ENCODE measurements around the gene ARFGAP2.

Gene ARFGAP2

GRCh38 chr11:47186700-47187695 lies 10.3 kb upstream of the ARFGAP2 start:
- no peak overlapping the region for H4K5ac ChIP-seq (ENCODE audit: low read length)

DNA sequence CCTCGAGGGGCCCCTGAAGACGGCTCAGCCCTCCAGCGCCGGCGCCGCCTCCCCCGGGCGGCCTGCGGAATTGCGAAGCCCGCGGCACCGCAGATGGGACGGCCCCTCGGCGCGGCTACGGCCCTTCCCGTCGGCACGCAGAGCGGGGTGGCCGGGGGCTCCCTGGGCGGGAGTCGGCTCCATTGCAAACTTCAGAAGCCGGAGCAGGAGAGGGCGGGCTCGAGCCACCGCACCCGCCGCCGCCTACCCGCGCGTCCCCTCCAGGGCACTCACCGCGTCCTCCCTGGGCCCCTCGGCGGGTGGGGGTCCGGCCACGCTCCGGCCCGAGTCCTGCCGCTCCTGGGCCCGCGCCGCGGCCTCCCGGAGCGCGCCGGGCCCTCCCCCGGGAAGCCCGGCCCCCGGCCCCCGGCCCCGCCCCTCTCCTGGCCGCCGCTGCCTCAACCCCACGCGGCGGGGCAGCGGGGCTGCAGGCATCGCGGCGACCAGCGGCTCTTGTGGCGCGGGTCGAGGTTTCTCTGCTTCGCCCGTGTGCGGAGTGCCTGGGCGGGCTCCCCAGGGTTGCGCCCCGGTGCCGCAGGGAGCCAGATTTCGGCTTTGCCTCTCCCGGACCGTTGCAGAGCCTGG lies 9.5 kb upstream of the ARFGAP2 start, which contains the start of gene PACSIN3:
PACSIN3 (minus strand) TSS at position 359 of the 624 bp plus-strand sequence. CDS start 3,707 bp downstream, outside the sequence.
- Histone ChIP-seq H3K79me1 (ENCODE audit: low read length) (peaks cover 6% of the 10 kb centered on the region), H3K56ac (ENCODE audit: low read length) (peak within 1 kb of the TSS; percentile 91), H3K4ac (ENCODE audit: low read depth, low read length) (peak within 1 kb of the TSS; percentile 63), H3K27ac (ENCODE audit: low read depth, low read length) (peak within 1 kb of the TSS; percentile 72), H2BK120ac (ENCODE audit: low read depth, low read length) (no peak within 1 kb of the TSS), H3K23ac (ENCODE audit: low read length) (no peak within 1 kb of the TSS), H4K8ac (ENCODE audit: low read depth, low read length) (peak within 1 kb of the TSS; percentile 76), H3K79me2 (ENCODE audit: control insufficient read depth, insufficient read depth, low read length) (peaks cover 6% of the 10 kb centered on the region), H3K4me3 (ENCODE audit: low read length) (peak within 1 kb of the TSS; percentile 50), H3K27me3 (ENCODE audit: insufficient read depth, low read length, poor library complexity) (peaks cover 3% of the 10 kb centered on the region), H3K18ac (ENCODE audit: low read length) (peak within 1 kb of the TSS; percentile 60), H2BK15ac (replicated peaks; ENCODE audit: low read depth) (no peak within 1 kb of the TSS), H2AK5ac (ENCODE audit: low read length) (no peak within 1 kb of the TSS), H3K9ac (ENCODE audit: low read length) (peak within 1 kb of the TSS; percentile 89), H3K4me1 (ENCODE audit: control insufficient read depth, low read depth, low read length) (peaks cover 3% of the 10 kb centered on the region), H4K5ac (ENCODE audit: low read length) (no peak within 1 kb of the TSS), H3K36me3 (ENCODE audit: control insufficient read depth, insufficient read depth, low read length) (no peaks in the 10 kb centered on the region), H3K4me2 (ENCODE audit: low read length) (peak within 1 kb of the TSS; percentile 97), H2BK5ac (ENCODE audit: low read length) (peak within 1 kb of the TSS; percentile 59)
- no CpG with 5 or more reads among the region's 80 CpGs for WGBS (ENCODE audit: extremely low coverage, insufficient coverage, low lambda C conversion rate)
- peak; percentile 73 for DNase-seq

More at GRCh38 chr11:47186700-47187695, 10.3 kb upstream of the ARFGAP2 start:
- peak overlapping the region; percentile 91 for H3K56ac ChIP-seq (ENCODE audit: low read length)
- H4K8ac ChIP-seq (ENCODE audit: low read depth, low read length) = no peak overlapping the region
- H3K18ac ChIP-seq (ENCODE audit: low read length) = peak overlapping the region; percentile 51
- H3K27me3 ChIP-seq (ENCODE audit: insufficient read depth, low read length, poor library complexity) = peaks cover 3% of the 10 kb centered on the region
- no peak overlapping the region for H3K23ac ChIP-seq (ENCODE audit: low read length)
- H3K79me1 ChIP-seq (ENCODE audit: low read length) = peaks cover 6% of the 10 kb centered on the region
- H2AK5ac ChIP-seq (ENCODE audit: low read length) = no peak overlapping the region
- peaks cover 6% of the 10 kb centered on the region for H3K79me2 ChIP-seq (ENCODE audit: control insufficient read depth, insufficient read depth, low read length)
- peaks cover 3% of the 10 kb centered on the region for H3K4me1 ChIP-seq (ENCODE audit: control insufficient read depth, low read depth, low read length)
- no peak overlapping the region for H2BK120ac ChIP-seq (ENCODE audit: low read depth, low read length)
- H2BK15ac ChIP-seq (replicated peaks; ENCODE audit: low read depth) = no peak overlapping the region
- H3K4me2 ChIP-seq (ENCODE audit: low read length) = peak overlapping the region; percentile 97
- H3K36me3 ChIP-seq (ENCODE audit: control insufficient read depth, insufficient read depth, low read length) = no peaks in the 10 kb centered on the region
- H3K4ac ChIP-seq (ENCODE audit: low read depth, low read length) = peak overlapping the region; percentile 63
- WGBS (ENCODE audit: extremely low coverage, insufficient coverage, low lambda C conversion rate) = no CpG with 5 or more reads among the region's 63 CpGs
- no peak overlapping the region for H2BK5ac ChIP-seq (ENCODE audit: low read length)
- peak overlapping the region; percentile 79 for H3K9ac ChIP-seq (ENCODE audit: low read length)
- peak overlapping the region; percentile 44 for H3K4me3 ChIP-seq (ENCODE audit: low read length)
- H3K27ac ChIP-seq (ENCODE audit: low read depth, low read length) = peak overlapping the region; percentile 56
- peak; percentile 78 for DNase-seq

DNA sequence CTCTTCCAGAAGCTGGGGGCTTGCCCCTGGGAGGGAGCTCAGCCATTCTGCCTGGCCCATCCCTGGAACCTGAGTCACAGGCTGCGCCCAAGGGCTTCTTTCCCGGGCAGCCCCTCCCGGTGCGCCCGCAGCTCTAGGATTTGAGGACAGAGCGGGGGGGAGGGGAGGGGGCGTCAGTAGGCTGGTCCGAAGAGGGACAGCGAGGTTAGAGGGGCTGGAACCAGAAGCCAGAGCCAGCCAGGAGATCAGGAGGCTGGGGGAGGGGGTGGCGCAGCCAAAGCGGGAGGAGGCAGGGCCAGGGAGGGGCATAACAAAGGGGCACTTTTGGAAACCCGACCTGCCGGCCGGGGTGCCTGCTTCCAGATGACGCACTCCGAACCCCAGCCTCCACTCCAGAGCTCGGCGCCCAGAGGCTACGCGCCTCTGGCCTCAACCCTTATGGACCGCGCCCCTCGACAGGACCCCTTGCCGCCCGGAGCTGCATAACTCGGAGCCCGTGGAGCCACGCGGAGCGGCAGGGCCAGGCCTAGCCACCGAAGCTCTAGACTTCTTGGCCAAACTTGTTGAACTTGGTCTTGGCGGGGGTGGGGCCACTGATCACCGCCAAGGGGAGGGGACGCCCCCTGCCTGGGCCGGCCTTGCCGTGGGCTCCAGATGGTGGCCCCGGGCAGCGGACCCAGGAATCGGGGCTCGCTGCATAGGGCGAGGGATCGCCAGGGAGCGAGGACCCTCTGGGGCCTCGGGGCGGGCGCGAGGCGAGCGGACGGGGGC lies 8.8 kb upstream of the ARFGAP2 start:
- no CpG with 5 or more reads among the region's 50 CpGs for whole genome bisulfite sequencing (ENCODE audit: extremely low coverage, insufficient coverage, low lambda C conversion rate)
- Histone ChIP-seq H3K79me2 (ENCODE audit: control insufficient read depth, insufficient read depth, low read length) (peaks cover 6% of the 10 kb centered on the region), H3K27me3 (ENCODE audit: insufficient read depth, low read length, poor library complexity) (peaks cover 3% of the 10 kb centered on the region)

GRCh38 chr11:47184711-47185304 lies 8.1 kb upstream of the ARFGAP2 start:
- H3K4ac ChIP-seq (ENCODE audit: low read depth, low read length) = peak overlapping the region; percentile 28
- peaks cover 6% of the 10 kb centered on the region for H3K79me2 ChIP-seq (ENCODE audit: control insufficient read depth, insufficient read depth, low read length)
- H4K8ac ChIP-seq (ENCODE audit: low read depth, low read length) = no peak overlapping the region
- peaks cover 3% of the 10 kb centered on the region for H3K27me3 ChIP-seq (ENCODE audit: insufficient read depth, low read length, poor library complexity)
- H2BK5ac ChIP-seq (ENCODE audit: low read length) = peak overlapping the region; percentile 74
- no peak overlapping the region for H4K5ac ChIP-seq (ENCODE audit: low read length)
- H3K27ac ChIP-seq (ENCODE audit: low read depth, low read length) = peak overlapping the region; percentile 72
- H3K36me3 ChIP-seq (ENCODE audit: control insufficient read depth, insufficient read depth, low read length) = no peaks in the 10 kb centered on the region
- no CpG with 5 or more reads among the region's 13 CpGs for WGBS (ENCODE audit: extremely low coverage, insufficient coverage, low lambda C conversion rate)
- DNase-seq = no peak
- H2BK15ac ChIP-seq (replicated peaks; ENCODE audit: low read depth) = no peak overlapping the region
- H3K4me3 ChIP-seq (ENCODE audit: low read length) = peak overlapping the region; percentile 45
- no peak overlapping the region for H2BK120ac ChIP-seq (ENCODE audit: low read depth, low read length)
- peak overlapping the region; percentile 89 for H3K9ac ChIP-seq (ENCODE audit: low read length)
- H2AK5ac ChIP-seq (ENCODE audit: low read length) = peak overlapping the region; percentile 80
- peak overlapping the region; percentile 71 for H3K4me2 ChIP-seq (ENCODE audit: low read length)
- H3K23ac ChIP-seq (ENCODE audit: low read length) = peak overlapping the region; percentile 98
- peaks cover 6% of the 10 kb centered on the region for H3K79me1 ChIP-seq (ENCODE audit: low read length)
- H3K56ac ChIP-seq (ENCODE audit: low read length) = peak overlapping the region; percentile 89
- H3K18ac ChIP-seq (ENCODE audit: low read length) = peak overlapping the region; percentile 60
- peaks cover 3% of the 10 kb centered on the region for H3K4me1 ChIP-seq (ENCODE audit: control insufficient read depth, low read depth, low read length)

More for the DNA sequence above, 8.8 kb upstream of the ARFGAP2 start:
- Histone ChIP-seq H4K5ac (ENCODE audit: low read length) (no peak overlapping the region), H2BK120ac (ENCODE audit: low read depth, low read length) (no peak overlapping the region), H3K18ac (ENCODE audit: low read length) (peak overlapping the region; percentile 60), H3K9ac (ENCODE audit: low read length) (peak overlapping the region; percentile 89), H4K8ac (ENCODE audit: low read depth, low read length) (peak overlapping the region; percentile 76), H3K56ac (ENCODE audit: low read length) (peak overlapping the region; percentile 89), H3K23ac (ENCODE audit: low read length) (no peak overlapping the region), H3K36me3 (ENCODE audit: control insufficient read depth, insufficient read depth, low read length) (no peaks in the 10 kb centered on the region), H3K4ac (ENCODE audit: low read depth, low read length) (peak overlapping the region; percentile 56), H3K4me3 (ENCODE audit: low read length) (peak overlapping the region; percentile 50), H3K79me1 (ENCODE audit: low read length) (peaks cover 6% of the 10 kb centered on the region), H2AK5ac (ENCODE audit: low read length) (no peak overlapping the region), H3K4me1 (ENCODE audit: control insufficient read depth, low read depth, low read length) (peaks cover 3% of the 10 kb centered on the region), H3K27ac (ENCODE audit: low read depth, low read length) (peak overlapping the region; percentile 72), H2BK5ac (ENCODE audit: low read length) (peak overlapping the region; percentile 59), H2BK15ac (replicated peaks; ENCODE audit: low read depth) (no peak overlapping the region), H3K4me2 (ENCODE audit: low read length) (peak overlapping the region; percentile 71)
- peak; percentile 93 for DNase-seq

DNA sequence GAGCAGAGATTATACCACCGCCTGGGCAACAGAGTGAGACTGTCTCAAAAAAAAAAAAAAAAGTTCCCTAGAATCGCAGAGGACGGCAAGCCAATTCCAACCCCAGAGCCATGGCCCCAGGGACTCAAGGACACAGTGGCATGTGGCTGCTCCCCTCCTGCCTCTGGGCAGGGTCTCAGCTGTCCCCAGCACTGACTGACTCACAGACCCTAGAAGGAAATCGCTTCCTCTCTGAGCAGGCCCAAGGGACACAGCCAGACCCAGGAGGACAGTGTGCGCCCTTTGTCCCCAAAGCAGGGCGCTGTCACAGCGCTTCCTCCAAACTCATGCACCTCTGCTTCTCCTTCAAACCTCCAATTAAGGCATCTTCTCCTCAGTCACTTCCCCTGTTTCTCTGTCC lies 7.3 kb upstream of the ARFGAP2 start:
- H3K18ac ChIP-seq (ENCODE audit: low read length) = no peak overlapping the region
- H3K4me1 ChIP-seq (ENCODE audit: control insufficient read depth, low read depth, low read length) = peaks cover 3% of the 10 kb centered on the region
- peaks cover 6% of the 10 kb centered on the region for H3K79me1 ChIP-seq (ENCODE audit: low read length)
- no peak overlapping the region for H4K5ac ChIP-seq (ENCODE audit: low read length)
- no peak overlapping the region for H2BK5ac ChIP-seq (ENCODE audit: low read length)
- H3K27me3 ChIP-seq (ENCODE audit: insufficient read depth, low read length, poor library complexity) = peaks cover 3% of the 10 kb centered on the region
- peak overlapping the region; percentile 36 for H3K56ac ChIP-seq (ENCODE audit: low read length)
- no peak overlapping the region for H3K4me3 ChIP-seq (ENCODE audit: low read length)
- peaks cover 4% of the 10 kb centered on the region for H3K36me3 ChIP-seq (ENCODE audit: control insufficient read depth, insufficient read depth, low read length)
- H3K4me2 ChIP-seq (ENCODE audit: low read length) = no peak overlapping the region
- H3K23ac ChIP-seq (ENCODE audit: low read length) = no peak overlapping the region
- no peak overlapping the region for H2BK15ac ChIP-seq (replicated peaks; ENCODE audit: low read depth)
- H3K79me2 ChIP-seq (ENCODE audit: control insufficient read depth, insufficient read depth, low read length) = peaks cover 6% of the 10 kb centered on the region
- WGBS (ENCODE audit: extremely low coverage, insufficient coverage, low lambda C conversion rate) = no CpG with 5 or more reads among the region's 7 CpGs
- no peak for DNase-seq
- no peak overlapping the region for H3K4ac ChIP-seq (ENCODE audit: low read depth, low read length)
- no peak overlapping the region for H4K8ac ChIP-seq (ENCODE audit: low read depth, low read length)
- H3K27ac ChIP-seq (ENCODE audit: low read depth, low read length) = no peak overlapping the region
- H2AK5ac ChIP-seq (ENCODE audit: low read length) = no peak overlapping the region
- H3K9ac ChIP-seq (ENCODE audit: low read length) = no peak overlapping the region
- H2BK120ac ChIP-seq (ENCODE audit: low read depth, low read length) = no peak overlapping the region
